Measurements from ENCODE around the gene GRIN2D.

- TF ChIP-seq, protein P1, sequence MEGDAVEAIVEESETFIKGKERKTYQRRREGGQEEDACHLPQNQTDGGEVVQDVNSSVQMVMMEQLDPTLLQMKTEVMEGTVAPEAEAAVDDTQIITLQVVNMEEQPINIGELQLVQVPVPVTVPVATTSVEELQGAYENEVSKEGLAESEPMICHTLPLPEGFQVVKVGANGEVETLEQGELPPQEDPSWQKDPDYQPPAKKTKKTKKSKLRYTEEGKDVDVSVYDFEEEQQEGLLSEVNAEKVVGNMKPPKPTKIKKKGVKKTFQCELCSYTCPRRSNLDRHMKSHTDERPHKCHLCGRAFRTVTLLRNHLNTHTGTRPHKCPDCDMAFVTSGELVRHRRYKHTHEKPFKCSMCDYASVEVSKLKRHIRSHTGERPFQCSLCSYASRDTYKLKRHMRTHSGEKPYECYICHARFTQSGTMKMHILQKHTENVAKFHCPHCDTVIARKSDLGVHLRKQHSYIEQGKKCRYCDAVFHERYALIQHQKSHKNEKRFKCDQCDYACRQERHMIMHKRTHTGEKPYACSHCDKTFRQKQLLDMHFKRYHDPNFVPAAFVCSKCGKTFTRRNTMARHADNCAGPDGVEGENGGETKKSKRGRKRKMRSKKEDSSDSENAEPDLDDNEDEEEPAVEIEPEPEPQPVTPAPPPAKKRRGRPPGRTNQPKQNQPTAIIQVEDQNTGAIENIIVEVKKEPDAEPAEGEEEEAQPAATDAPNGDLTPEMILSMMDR (IDR thresholded peaks at IDR 0.05), result no peak
- TF ChIP-seq ZFX (IDR thresholded peaks at IDR 0.05; ENCODE audit: borderline replicate concordance), result no peak
Observed at GRCh38 chr19:48397263-48398101, 4.0 kb downstream of the GRIN2D start.

Data from 22Rv1 (cell line).